Stimulated activated CD4-positive, alpha-beta T cell treated with anti-CD3 and anti-CD28 coated beads, Interleukin-1b, Interleukin-23, amount 100 ng/mL, for 4 hours (primary cell): Measurements from ENCODE around the gene RAB3B.
"Not testable (repeated sequence)": the region's sequence is repeated elsewhere in the genome, so short reads cannot be mapped to it uniquely, and the experiment has no call there.

Experiments
- DNase-seq, 2 donors: peaks; one replicate each; pipeline ENCODE4 v3.0.0-alpha.2; 2020; ENCODE audit warnings: low read depth in 2 of 2

RAB3B gene

DNA sequence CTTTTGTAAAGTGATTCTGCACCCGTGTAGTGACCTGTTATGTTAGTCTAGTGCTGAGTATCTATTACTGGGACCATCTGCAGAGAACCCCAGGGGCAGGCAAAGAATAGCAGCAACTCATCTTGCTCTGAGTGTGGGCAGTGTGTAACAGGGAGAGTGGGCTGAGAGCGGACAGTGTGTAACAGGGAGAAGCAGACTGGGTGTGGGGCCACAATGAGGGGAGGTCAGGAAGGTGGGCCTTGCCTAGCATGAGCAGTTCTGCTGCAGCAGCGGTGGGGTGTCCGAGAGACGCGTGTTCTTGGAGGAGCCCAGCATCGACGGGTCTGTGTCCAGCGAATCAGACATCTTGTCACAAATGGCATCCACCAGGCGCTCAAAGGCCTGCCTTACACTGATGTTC is 70.8 kb downstream of the RAB3B start:
- DNase-seq: no peak

DNA sequence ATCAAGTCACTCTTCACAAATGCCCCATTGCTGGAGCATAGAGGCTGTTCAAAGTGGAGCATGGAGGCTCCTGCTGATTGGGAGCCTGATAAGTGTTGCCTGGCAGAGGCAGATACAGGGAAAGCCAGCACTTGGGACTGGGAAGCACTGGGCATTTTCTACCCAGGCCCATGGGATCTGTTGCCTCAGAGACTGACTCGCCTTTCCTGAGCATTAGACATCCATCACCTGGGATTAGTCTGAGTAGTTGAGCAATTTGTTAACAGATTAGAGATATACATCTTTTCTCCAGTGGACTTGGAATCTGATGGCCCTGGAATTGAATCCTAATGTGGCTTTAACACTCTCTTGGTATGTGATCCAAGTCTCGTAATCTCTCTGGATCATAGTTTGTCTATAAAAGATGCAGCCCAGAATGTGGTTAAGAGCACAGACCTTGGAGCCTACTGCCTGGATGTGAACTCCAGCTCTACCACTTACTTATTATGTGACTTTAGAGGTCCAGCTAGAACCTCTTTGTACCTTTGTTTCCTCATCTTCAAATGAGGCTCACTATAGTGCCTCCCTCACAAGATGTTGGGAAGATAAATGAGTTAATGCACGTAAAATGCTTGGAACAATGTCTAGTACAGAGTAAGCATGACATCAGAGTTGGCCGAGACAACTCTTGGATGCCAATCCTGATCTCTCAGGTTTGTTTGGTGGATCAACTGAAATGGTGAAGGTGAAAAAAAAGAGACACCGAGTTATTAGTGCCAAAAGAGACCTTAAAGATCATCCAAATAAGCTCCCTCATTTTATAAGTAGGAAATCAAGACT is 73.7 kb downstream of the RAB3B start:
- DNase-seq: no peak

DNA sequence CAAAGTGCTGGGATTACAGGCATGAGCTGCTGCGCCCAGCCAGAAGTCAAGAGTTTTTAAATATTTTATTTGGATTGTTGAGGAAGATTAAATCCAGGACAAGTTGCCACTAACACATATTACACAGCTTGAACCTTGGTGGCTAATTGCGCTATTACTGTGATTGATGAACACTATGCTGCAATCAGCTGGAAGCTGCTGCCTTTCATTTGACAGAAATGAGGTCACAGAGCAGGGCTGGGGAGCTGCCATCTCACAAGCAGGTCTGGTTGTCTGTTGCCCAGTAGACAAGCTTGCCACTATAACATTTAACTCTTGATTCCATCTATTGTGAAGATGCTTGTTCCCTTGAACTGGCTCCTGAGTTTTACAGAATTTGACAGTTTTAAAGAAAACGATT is 74.5 kb downstream of the RAB3B start:
- DNase-seq: no peak

DNA sequence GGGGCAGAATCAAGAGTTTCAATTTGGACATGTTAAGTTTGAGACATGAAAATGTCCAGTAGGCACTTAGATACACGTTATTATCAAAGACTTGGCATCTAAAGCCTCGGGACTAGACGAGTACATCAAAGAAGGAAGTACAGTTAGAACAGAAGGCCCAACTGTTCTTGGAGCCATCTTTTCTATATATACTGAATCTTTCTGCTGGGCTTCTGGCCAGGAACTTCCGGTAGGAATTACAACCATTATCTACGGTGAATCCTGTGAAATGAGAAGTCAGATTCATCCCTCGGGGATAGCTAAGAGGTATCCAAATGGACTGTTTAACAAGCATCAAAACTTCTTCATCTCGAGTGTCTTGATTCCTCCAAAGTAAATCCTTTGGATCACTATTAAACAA is 77.6 kb downstream of the RAB3B start:
- no peak for DNase-seq

DNA sequence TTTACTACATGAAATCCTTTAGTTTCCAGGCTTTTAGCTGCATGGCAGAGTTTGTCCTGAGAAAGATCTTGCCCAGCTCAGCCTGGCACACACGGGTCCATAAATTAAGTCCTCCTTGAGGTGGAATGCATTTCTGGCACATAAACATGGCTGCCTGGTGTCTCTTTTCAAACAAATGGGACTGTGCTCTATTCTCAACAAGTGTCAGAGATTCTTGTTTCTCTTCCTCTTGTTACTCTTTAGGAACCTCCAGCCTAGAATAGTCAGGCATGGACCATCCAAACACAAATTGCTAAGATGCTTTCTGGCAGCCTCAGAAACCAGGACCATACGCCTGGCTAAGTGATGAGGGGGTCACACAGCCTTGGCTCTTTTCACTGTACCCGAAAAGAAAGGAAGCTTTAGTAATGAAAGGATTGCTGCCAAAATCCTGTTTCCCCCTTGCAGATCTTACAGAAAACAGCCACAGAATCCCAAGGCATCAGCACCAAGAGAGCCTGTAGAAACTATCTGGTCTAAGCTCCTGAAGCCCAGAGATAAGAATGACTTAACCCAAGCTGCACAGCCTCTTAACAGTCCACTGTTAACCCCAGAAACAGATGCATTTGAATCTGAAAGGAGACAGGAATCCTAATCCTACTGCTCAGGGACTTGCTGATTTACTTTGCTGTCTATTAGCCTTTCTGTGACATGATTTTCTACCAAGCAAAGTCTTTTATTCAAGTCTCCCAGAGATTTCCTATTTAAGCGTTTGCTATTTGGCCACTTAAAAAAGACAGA is 80.1 kb downstream of the RAB3B start:
- DNase-seq: no peak

DNA sequence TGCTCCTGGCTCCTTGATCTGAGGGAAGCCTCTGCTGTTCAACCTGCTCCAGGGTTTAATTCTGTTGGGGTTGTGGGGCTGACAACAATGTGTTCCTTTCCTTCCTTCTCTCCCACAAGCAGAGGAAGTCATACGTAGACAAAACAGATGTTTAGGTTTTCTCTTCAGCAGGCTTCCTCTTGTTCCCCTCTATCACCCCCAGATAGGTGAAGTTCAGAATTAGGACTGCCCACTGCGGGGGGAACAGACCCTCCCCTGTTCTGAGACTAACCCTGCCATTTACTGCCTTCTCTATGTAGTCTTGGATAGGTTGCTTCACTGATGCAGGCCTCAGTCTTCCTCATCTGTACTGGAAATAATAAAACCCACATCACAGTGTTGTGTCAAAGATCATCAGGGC is 82.0 kb downstream of the RAB3B start:
- DNase-seq: no peak

DNA sequence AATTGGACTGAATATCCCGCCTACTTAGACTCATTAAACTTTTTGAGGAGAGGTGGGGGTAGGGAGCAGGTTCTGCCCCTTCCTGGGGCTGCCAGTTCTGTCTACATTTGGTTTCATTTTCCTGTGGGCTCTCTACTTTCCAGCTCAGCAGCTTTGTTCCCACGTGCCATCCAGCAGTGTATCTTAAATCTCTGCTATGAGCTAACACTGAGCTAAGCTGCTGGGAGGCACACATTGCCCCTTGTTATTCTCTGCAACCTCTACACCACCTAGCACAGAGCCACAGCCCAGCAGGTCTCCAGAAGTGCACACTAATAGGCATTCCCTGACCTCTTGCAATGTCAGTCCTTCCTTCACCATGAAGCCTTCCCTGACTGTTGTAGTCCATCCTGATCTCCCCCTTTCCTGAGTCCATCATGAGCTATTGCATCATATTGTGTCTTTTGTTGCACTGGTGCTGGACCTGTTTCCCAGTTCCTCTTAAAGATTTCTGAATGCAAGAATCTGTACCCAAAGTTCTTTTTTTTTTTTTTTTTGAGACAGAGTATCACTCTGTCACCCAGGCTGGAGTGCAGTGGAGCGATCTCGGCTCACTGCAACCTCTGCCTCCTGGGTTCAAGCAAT is 83.3 kb downstream of the RAB3B start:
- no peak for DNase-seq

DNA sequence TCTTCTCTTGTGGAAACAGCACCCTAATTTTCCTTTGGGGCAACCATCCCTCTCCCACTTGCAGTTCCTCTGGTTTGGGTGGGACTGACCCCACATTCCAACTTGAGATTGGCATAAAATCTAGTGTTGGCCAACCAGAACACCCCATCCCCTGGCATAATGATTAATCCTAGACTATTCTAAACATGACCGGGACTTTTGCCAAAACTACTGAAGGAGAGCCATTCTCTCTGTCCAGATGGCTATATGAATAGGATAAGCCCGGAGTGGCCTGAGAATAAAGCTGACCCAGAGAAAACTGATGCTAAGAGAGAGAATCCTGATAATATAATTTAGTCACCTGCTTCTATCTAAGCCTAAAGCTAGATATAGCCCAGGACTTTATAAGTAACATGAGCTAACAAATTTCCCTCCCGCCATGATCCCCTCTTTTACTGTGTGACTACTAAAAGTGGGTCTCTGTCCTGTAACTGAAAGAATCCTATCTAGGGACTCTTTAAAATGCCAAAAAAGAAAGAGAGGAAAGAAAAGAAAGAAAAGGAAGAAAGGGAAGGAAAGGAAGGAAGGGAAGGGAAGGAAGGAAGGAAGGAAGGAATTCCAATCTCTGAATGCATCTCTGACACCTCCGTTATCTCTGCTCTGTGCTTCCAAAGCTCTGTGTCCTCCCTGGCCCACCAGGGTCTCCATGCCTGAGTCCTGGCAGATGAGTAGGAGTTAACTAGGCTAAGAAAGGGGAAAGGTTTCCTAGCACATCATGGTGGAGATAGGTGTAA is 84.0 kb downstream of the RAB3B start:
- no peak for DNase-seq

DNA sequence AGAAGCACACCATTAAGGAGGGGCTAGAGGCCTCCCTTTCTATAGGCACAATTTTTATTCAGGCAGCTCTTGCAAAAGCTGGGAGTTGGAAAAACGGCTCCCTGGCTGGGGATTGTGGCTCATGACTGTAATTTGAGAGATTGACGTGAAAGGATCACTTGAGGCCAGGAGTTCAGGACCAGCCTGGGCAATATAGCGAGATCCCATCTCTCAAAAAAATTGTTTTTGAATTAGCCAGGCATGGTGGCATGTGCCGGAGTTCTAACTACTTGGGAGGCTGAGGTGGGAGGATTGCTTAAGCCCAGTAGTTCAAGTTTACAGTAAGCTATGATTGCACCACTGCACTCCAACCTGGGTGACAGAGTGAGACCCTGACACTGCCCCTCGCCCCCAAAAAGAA is 88.0 kb downstream of the RAB3B start:
- no peak for DNase-seq

DNA sequence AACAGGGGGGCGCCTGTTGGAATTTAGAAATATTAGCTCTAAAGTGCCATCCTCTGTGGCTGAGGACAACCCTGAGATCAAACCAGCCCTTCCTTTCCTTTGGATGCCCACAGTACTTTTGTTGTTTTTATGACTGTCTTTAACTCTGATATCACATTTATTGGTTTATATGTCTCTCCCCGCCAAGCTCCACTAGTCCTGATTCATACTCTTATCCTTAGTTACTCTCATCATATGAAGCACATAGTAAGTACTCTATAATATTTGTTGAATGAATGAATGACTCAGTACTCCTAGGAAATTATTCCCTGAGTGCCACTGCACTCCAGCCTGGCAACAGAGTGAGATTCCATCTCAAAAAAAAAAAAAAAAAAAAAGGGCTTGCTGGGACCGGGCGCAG is 89.3 kb downstream of the RAB3B start:
- DNase-seq: no peak

DNA sequence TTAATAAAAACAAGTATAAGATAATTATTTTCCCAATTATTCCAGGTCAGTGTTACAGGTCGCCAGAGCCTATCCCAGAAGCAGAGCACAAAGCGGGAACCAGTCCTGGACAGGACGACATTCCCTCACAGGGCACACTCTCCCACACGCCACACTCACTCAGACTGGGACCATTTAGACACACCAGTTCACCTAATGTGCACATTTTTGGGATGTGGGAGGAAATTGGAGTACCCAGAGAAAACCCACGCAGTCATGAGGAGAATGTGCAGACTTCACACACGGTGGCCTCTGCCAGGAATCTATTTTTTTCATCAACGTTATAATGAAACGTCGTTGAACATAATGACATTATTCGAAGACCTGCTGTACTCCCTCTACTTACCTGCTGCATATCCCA is 91.5 kb downstream of the RAB3B start:
- no peak for DNase-seq

DNA sequence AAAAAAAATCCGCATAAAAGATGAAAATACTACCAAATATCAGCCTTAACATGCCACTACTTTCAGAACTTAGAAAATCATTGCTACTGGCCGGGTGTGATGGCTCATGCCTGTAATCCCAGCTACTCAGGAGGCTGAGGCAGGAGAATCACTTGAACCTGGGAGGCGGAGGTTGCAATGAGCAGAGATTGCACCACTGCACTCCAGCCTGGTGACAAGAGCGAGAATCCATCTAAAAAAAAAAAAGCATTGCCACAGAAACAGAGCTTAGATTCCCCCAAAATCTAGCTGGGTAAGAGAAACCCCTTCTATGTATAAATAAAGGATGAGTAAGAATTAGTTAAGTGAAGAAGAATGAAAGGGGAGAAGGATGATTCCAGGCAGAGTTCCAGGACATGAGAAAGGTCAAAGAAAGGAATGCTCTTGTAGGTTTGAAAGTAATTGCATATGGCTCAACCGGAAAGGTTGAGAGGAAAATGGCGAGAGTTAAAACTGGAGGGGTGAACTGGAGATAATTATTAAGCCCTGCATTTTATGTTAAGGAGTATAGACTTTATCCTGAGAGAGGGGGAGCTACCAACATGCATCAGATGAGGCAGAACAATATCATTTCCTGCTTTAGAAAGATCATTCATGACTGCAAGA is 92.3 kb downstream of the RAB3B start:
- no peak for DNase-seq

DNA sequence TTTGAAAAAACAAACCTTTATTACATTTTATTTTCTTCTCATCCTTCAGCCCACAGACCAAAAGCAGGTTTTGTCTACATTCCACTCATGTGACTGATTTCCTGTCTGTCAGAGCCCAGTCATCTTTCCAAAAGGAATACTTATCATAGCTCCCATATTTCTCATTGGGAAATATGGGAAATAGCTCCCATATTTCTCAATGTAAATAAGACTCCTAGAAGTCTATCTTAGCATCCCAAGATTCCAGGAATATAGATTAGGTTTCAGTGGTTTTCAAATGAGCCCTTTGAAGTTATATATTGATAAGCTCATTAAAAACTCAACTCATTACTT is 92.8 kb downstream of the RAB3B start:
- DNase-seq: no peak

DNA sequence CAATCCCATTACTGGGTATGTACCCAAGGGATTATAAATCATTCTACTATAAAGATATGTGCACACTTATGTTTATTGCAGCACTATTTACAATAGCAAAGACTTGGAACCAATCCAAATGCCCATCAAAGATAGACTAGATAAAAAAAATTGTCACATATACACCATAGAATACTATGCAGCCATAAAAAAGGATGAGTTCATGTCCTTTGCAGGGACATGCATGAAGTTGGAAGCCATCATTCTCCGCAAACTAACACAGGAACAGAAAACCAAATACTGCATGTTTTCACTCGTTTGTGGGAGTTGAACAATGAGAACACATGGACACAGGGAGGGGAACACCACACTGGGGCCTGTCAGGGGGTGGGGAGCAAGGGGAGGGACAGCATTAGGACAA is 95.8 kb downstream of the RAB3B start:
- DNase-seq: not testable (repeated sequence)

DNA sequence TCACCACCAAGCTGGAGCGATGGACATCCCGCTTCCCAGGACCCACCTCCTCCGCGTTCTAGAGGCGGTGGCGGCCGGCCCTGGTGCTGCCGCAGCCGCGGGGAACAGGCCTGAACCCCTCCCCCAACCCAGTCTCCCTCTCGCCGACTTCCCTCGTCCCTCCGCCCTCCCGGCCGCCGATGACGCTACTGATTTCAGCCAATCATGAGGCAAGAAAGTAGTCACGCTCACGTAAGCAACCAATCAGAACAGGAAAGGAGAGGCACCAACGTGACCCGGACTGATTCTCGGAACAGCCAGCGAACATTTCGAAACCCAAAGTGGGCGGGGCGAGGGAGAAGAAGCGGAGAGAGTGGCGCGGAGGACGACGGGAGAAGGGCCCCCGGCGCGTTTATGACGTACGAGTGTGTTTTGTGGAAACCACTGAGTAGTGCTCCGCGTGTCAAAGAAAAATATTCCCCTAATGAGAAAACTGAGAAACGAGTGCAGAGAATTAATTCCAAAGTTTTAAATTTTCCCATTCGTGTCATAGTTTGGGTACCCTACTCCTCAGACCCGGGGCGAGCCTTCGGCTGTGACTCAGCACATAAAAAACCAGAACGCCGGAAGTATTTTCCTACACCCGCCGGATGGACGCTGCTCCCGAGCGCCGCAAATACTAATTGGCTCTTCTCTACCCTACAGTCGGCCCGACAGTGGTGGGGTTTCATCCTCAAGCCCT is 111.7 kb downstream of the RAB3B start, which contains the start of gene NRDC:
Gene NRDC (minus strand): TSS at position 112 of the 721 bp plus-strand sequence. CDS start 112 bp downstream, outside the sequence.
- peak; percentile 97 to 99 for DNase-seq

DNA sequence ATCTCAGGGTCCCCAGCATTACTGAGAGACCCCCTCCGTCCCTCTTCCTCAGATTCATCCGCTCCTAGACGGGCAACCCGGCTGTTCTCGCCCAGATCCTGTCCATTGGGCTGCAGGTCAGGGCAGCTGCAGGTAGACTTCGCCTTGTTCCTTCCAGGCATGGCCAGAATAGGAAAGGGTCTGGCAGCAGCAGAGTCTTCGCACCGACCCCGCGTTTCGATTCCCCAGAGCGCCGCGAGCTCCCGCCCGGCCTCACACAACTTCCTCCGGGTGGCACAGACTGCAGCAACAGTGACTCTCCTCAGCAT is 112.2 kb downstream of the RAB3B start:
- DNase-seq: no peak

DNA sequence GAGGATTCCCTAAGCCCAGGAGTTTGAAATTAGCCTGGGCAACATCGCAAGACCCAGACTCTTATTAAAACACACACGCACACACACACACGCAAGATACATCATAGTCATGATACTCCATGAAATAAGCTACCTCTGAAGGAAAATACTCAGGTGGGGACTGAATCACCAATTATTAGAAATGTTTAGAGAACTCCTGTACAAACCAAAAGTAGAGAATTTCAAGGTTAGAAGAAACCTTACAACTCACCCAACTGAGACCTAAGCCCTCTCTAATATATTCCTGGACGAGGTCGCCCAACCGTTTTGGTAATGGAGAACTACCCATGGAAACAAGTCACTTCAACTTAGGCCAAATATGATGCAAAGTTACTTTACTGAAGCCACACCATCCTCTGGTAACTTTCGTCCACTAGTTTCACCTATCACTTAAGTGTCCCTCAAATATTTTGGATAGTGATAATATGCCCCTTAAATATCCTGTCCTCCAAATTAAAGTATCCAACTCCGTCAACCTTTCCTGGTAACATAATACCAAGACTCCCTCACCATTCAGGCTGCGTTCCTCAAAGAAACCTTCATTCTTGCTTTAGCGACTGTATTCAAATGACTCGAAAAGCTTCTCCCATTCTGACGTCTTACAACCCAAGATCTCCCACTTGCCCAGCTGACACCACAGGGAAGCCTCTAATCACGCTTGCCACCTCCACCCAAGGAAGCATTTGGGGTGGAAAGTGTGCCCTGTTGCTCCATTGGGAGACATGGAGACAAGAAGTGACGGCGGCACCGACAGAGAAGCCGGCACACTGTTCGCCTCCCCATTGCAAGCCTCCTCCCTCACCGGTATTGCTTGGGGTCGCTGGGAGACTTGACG is 112.8 kb downstream of the RAB3B start:
- DNase-seq: peak in 1 of 2 donors; percentile 5

DNA sequence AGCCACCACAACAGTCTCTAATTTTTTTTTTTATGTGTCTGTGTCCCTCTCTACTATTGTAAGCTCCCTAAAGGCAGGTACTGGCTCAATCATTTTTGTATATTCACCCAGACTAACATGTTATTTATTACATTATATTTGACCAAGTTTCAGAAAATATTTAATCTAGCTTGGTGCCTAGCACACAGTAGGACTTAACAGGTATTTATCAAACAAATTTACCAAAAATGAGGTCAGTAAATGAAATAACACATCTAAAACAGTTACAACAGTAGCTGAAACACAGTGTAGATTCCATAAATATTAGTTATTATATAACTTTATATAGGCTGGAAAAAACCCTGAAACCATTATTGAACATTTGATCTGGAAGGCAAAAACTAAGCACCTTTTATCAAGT is 114.7 kb downstream of the RAB3B start:
- DNase-seq: no peak

DNA sequence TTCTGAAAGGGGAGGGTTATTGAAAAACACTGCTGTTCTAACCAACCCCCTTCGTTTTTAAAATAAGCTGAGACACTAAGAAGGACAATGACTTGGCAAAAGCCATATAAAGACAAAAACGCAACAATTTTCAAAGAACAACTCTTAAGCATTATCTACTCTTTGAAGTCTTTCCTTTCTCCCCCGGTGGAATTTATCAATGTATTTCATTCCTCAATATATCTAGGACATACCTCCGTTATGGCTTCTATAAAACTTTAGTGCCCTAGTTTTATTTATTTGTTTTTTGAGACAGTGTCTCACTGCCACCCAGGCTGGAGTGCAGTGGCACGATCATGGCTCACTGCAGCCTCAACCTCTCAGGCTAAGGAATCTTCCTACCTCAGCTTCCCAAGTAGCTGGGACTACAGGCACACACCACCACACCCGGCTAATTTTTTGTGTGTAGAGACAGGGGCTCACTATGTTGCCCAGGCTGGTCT is 115.2 kb downstream of the RAB3B start:
- no peak for DNase-seq

DNA sequence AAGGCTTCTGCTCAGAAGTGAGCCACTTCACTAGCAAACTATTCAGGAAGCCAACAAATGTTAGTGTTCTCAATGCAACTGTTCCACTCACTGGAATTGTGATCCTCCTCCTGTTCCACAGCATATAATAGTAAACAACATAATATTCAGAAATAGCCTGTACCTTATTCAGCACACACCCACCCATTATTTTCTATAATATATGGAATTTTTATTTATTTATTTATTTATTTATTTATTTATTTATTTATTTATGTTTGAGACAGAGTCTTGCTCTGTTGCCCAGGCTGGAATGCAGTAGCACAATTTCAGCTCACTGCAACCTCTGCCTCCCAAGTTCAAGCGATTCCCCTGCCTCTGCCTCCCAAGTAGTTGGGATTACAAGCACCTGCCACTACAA is 117.2 kb downstream of the RAB3B start:
- not testable (repeated sequence) for DNase-seq
